HG02678 (cell line): ENCODE results near the gene KCNJ4.
"Not testable (repeated sequence)": the region's sequence is repeated elsewhere in the genome, so short reads cannot be mapped to it uniquely, and the experiment has no call there.

ENCODE experiments used
- ATAC-seq: cut with Tn5 transposase; IDR thresholded peaks from one replicate; pipeline ENCODE4 v1.9.1; 2021; ENCODE audit warnings: mild to moderate bottlenecking, moderate library complexity; ENCODE audit not compliant: unreplicated experiment

Gene KCNJ4

GRCh38 chr22:38471237-38471636 is 16.2 kb upstream of the KCNJ4 start:
- ATAC-seq: no peak

GRCh38 chr22:38470179-38470578 is 15.2 kb upstream of the KCNJ4 start:
- not testable (repeated sequence) for ATAC-seq

GRCh38 chr22:38469306-38469781 is 14.3 kb upstream of the KCNJ4 start:
- no peak for ATAC-seq

- no peak for ATAC-seq
Measured at GRCh38 chr22:38468443-38469305, 13.7 kb upstream of the KCNJ4 start.

GRCh38 chr22:38467904-38468442 is 13.0 kb upstream of the KCNJ4 start, which contains the start of gene KDELR3:
Gene KDELR3 (plus strand): TSS chr22:38468096. CDS start chr22:38468234, 138 bp downstream.
- ATAC-seq: peak; percentile 43

GRCh38 chr22:38467438-38467903 is 12.5 kb upstream of the KCNJ4 start:
- ATAC-seq: no peak

- no peak for ATAC-seq
Measured at GRCh38 chr22:38465673-38466490, 10.9 kb upstream of the KCNJ4 start.

- no peak for ATAC-seq
Measured at GRCh38 chr22:38464992-38465672, 10.1 kb upstream of the KCNJ4 start.

- ATAC-seq: no peak
Measured at GRCh38 chr22:38462960-38463784, 8.2 kb upstream of the KCNJ4 start.

- no peak for ATAC-seq
Measured at GRCh38 chr22:38461414-38462081, 6.5 kb upstream of the KCNJ4 start.

GRCh38 chr22:38461057-38461413 is 6.0 kb upstream of the KCNJ4 start:
- no peak for ATAC-seq

GRCh38 chr22:38460426-38460840 is 5.4 kb upstream of the KCNJ4 start:
- no peak for ATAC-seq

GRCh38 chr22:38456841-38457699 is 2.1 kb upstream of the KCNJ4 start:
- ATAC-seq: no peak

- ATAC-seq: no peak
Measured at GRCh38 chr22:38456272-38456835, 1.4 kb upstream of the KCNJ4 start.

- ATAC-seq: no peak
Measured at GRCh38 chr22:38455530-38456271, 702 bp upstream of the KCNJ4 start.

GRCh38 chr22:38454353-38455075 is 485 bp downstream of the KCNJ4 start:
- ATAC-seq: no peak

GRCh38 chr22:38453996-38454352 is 1.0 kb downstream of the KCNJ4 start:
- ATAC-seq: no peak
